Upper lobe of left lung (tissue), 6 donors: ENCODE measurements around the gene SLC35F3. TPM values are rescaled to one million over a fixed set of nuclear protein-coding genes. Genes with fewer than 3 reads are reported as not detected.

Source experiments
- ATAC-seq, 2 donors: fragments of 200-7000 bp; cut with Tn5 transposase; one replicate each; pipeline ENCODE4 v1.9.1; 2022; ENCODE audit warnings: mild to moderate bottlenecking in 2 of 2, moderate library complexity in 2 of 2; ENCODE audit not compliant: low FRiP score in 2 of 2
- DNase-seq, 2 donors: peaks; one replicate each; pipeline ENCODE4 v3.0.0-alpha.2; 2019 to 2020
- H3K27ac ChIP-seq, 4 donors: fragments of 200-600 bp; sonication (generic); one replicate each; pipeline ENCODE4 v1.5.1; 2016 to 2019
- H3K27me3 ChIP-seq, 4 donors: fragments of 200-600 bp; sonication (generic); one replicate each; pipeline ENCODE4 v1.5.1; 2017 to 2019
- H3K36me3 ChIP-seq, 4 donors: fragments of 200-600 bp; sonication (generic); one replicate each; pipeline ENCODE4 v1.5.1; 2016 to 2019
- H3K4me1 ChIP-seq, 4 donors: fragments of 200-600 bp; sonication (generic); one replicate each; pipeline ENCODE4 v1.5.1; 2018 to 2019
- H3K4me3 ChIP-seq, 4 donors: fragments of 200-600 bp; sonication (generic); one replicate each; pipeline ENCODE4 v1.5.1; 2017 to 2019; ENCODE audit warnings: mild to moderate bottlenecking in 2 of 4, moderate library complexity in 1 of 4
- H3K9me3 ChIP-seq, 4 donors: fragments of 200-600 bp; sonication (generic); one replicate each; pipeline ENCODE4 v1.5.1; 2018 to 2019
- CTCF ChIP-seq, 6 experiments: fragments of 450-650 bp in 4 of 6; fragments of 200-600 bp in 2 of 6; sonication (generic) in 2 of 6; IDR thresholded peaks; one replicate each; pipeline ENCODE4 v1.5.1; 2016 to 2019; ENCODE audit warnings: antibody characterized with exemption in 6 of 6
- EP300 ChIP-seq, 4 donors: sonication (generic); formaldehyde crosslinking; IDR thresholded peaks; one replicate each; pipeline ENCODE4 v1.5.1; 2017; ENCODE audit warnings: antibody characterized with exemption in 4 of 4, control low read depth in 2 of 4
- POLR2A ChIP-seq, 4 donors: fragments of 450-650 bp; IDR thresholded peaks; one replicate each; pipeline ENCODE4 v1.5.1; 2016 to 2017; ENCODE audit warnings: antibody characterized with exemption in 4 of 4, mild to moderate bottlenecking in 2 of 4
- POLR2AphosphoS5 ChIP-seq, 2 donors: sonication (generic); formaldehyde crosslinking; IDR thresholded peaks; one replicate each; pipeline ENCODE4 v1.5.1; 2017; ENCODE audit warnings: antibody characterized with exemption in 2 of 2
- WGBS, 2 donors: methylation state at CpG; one replicate each; pipeline ENCODE4 v1.1.5; 2017 to 2018; 5-methylcytosine and 5-hydroxymethylcytosine counted together
- total RNA-seq, 6 donors: library from RNA; depleted of rRNA in 4 of 6; stranded (reverse); fragments of >200 nt in 4 of 6; gene quantifications; one replicate each; pipeline versions ENCODE4 v1.1.0 to v1.2.1, GENCODE V29; 2016 to 2021
- donor health status: DM: no; HTN: no; CAD: no; lungs with moderate emphysema.
- donor health status: DM: no; HTN: yes; CAD: no; lungs with severe emphysema.

Gene SLC35F3
- total RNA-seq, 6 donors from 2014 or later = 0.30 to 1.7 (median 0.40) TPM; not detected in 1

GRCh38 chr1:233944601-233945000, 40.1 kb downstream of the SLC35F3 start:
- H3K36me3 ChIP-seq = no peaks in the 10 kb centered on the region
- H3K27me3 ChIP-seq = no peaks in the 10 kb centered on the region
- DNase-seq = no peak
- no peak for TF ChIP-seq POLR2AphosphoS5 (IDR thresholded peaks at IDR 0.05)
- no peak for TF ChIP-seq POLR2A (IDR thresholded peaks at IDR 0.05)
- no peak for TF ChIP-seq EP300 (IDR thresholded peaks at IDR 0.05)
- no peak for TF ChIP-seq CTCF (IDR thresholded peaks at IDR 0.05)
- WGBS, 2 donors = 44 to 60% methylated on average over 4 of the region's 4 CpGs
- no peak overlapping the region for H3K4me3 ChIP-seq
- H3K4me1 ChIP-seq = no peaks in the 10 kb centered on the region
- H3K9me3 ChIP-seq = no peaks in the 10 kb centered on the region
- H3K27ac ChIP-seq = no peak overlapping the region
- ATAC-seq = no peak

- no peaks in the 10 kb centered on the region for H3K27me3 ChIP-seq
- no peak overlapping the region for H3K27ac ChIP-seq
- WGBS, 2 donors = 50 to 51% methylated on average over 3 of the region's 3 CpGs
- H3K4me1 ChIP-seq = no peaks in the 10 kb centered on the region
- H3K36me3 ChIP-seq = no peaks in the 10 kb centered on the region
- H3K9me3 ChIP-seq = no peaks in the 10 kb centered on the region
- DNase-seq (no peak), ATAC-seq (no peak)
- TF ChIP-seq CTCF (IDR thresholded peaks at IDR 0.05) (no peak), POLR2A (IDR thresholded peaks at IDR 0.05) (no peak), EP300 (IDR thresholded peaks at IDR 0.05) (no peak), POLR2AphosphoS5 (IDR thresholded peaks at IDR 0.05) (no peak)
- no peak overlapping the region for H3K4me3 ChIP-seq
Observed at GRCh38 chr1:233945573-233945972, 41.1 kb downstream of the SLC35F3 start.

- DNase-seq = no peak
- Histone ChIP-seq H3K27ac (no peak overlapping the region), H3K4me1 (no peaks in the 10 kb centered on the region), H3K4me3 (no peak overlapping the region), H3K9me3 (no peaks in the 10 kb centered on the region), H3K27me3 (no peaks in the 10 kb centered on the region), H3K36me3 (no peaks in the 10 kb centered on the region)
- 53 to 68% methylated on average over 2 of the region's 2 CpGs for WGBS, 2 donors
- TF ChIP-seq POLR2AphosphoS5 (IDR thresholded peaks at IDR 0.05) = no peak
- no peak for TF ChIP-seq POLR2A (IDR thresholded peaks at IDR 0.05)
- TF ChIP-seq EP300 (IDR thresholded peaks at IDR 0.05) = no peak
- no peak for TF ChIP-seq CTCF (IDR thresholded peaks at IDR 0.05)
- no peak for ATAC-seq
Observed at GRCh38 chr1:233945979-233946378, 41.5 kb downstream of the SLC35F3 start.

GRCh38 chr1:233946724-233947123, 42.2 kb downstream of the SLC35F3 start:
- ATAC-seq (no peak), DNase-seq (no peak)
- Histone ChIP-seq H3K4me3 (no peak overlapping the region), H3K36me3 (no peaks in the 10 kb centered on the region), H3K4me1 (no peaks in the 10 kb centered on the region), H3K9me3 (no peaks in the 10 kb centered on the region), H3K27me3 (no peaks in the 10 kb centered on the region), H3K27ac (no peak overlapping the region)
- no peak for TF ChIP-seq EP300 (IDR thresholded peaks at IDR 0.05)
- WGBS, 2 donors = 89 to 97% methylated on average over 1 of the region's 1 CpG

- H3K27ac ChIP-seq = no peak overlapping the region
- H3K9me3 ChIP-seq = peaks cover 0 to 6% (median 3%) of the 10 kb centered on the region in 4 donors
- DNase-seq (no peak), ATAC-seq (no peak)
- H3K4me3 ChIP-seq = no peak overlapping the region
- H3K27me3 ChIP-seq = no peaks in the 10 kb centered on the region
- no peak for TF ChIP-seq CTCF (IDR thresholded peaks at IDR 0.05)
- WGBS, 2 donors = 50 to 70% methylated on average over 1 of the region's 1 CpG
- no peaks in the 10 kb centered on the region for H3K36me3 ChIP-seq
- H3K4me1 ChIP-seq = no peaks in the 10 kb centered on the region
Observed at GRCh38 chr1:233951804-233952203, 47.3 kb downstream of the SLC35F3 start.
